Ecto neural progenitor cell (in vitro differentiated cells): Measurements from ENCODE around the gene FAM8A1.

Source experiments
- DNase-seq: peaks from one replicate; pipeline ENCODE4 v3.0.0-alpha.2; 2018; ENCODE audit warnings: low spot score

Gene FAM8A1

GRCh38 chr6:17602888-17603287, 2.8 kb downstream of the FAM8A1 start:
- DNase-seq: no peak

DNA sequence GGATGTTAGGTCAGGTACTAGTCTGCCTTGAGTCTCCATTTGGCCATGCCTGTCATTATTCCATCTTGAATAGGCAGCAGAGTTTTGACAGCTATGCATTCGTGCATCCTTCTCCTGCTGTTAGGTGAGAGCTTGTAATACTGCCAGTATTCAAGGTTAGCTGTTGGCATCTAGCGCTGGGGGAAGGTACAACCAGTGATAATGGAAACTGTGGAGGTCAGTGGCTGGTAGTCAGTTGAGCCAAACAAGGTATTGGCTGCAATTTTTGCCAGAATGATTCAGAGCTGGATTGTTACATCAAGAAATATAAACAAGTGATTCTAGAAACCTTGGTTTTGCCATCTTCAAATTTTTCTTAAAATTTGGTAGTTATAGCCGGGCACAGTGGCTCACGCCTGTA, 6.5 kb downstream of the FAM8A1 start:
- no peak for DNase-seq

- DNase-seq: no peak
Measured at GRCh38 chr6:17610835-17611234, 10.7 kb downstream of the FAM8A1 start.

DNA sequence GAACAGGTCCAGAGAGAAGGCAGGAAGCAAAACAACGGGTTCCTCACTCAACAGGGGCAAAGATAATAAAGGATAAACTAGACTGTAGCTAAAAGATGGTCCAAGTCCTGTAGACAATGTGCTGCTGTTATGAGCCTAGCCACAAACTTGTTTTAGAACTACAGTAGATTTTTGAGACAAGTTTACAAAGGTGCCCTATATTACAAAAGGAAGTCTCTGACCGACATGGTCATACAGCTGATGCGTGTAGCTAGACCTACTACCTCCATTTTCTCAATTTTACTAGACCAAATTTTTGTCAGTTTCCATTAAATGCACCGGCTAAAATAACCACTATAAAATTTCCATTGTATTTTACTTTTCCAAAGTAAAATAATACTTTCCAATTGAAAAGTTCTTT, 11.9 kb downstream of the FAM8A1 start:
- no peak for DNase-seq

DNA sequence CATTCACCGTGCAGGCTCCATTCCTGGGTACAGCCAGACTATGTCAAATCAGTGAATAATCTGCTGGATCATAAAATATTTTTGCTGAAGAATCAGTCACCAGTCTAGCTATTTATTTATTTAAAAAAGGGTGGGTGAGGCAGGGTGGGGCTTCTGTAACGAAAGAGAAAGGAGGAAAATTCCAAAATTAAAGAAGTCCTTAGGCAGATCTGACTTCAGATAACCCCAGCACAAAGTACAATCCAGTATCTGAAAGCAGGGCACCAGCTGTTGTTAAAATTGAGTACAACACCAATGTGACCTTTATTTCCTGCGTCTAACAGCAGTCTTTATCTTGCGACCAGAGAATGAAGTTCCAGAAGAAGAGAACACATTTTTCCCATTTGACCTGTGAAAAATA, 15.7 kb downstream of the FAM8A1 start:
- DNase-seq: no peak

- DNase-seq: no peak
Measured at GRCh38 chr6:17621003-17621402, 20.9 kb downstream of the FAM8A1 start.

GRCh38 chr6:17622144-17622543, 22.0 kb downstream of the FAM8A1 start:
- no peak for DNase-seq

DNA sequence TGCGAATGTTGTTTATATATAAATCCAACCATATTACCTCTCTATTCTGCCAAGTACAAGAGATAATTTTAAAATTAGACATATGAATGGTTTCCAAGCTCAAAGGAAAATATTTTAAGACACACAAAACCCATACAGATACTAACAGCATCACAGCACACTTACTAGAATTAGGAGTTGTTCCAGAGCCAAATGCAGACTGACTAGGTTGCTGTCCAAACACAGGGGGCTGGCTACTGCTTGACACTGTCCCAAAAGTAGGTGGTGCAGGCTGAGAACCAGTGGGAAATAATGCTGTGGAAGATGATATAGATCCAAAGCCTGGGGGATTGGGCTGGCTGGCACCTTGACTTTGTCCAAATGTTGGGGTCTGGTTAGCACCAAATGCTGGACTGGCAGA, 24.3 kb downstream of the FAM8A1 start:
- DNase-seq: no peak

DNA sequence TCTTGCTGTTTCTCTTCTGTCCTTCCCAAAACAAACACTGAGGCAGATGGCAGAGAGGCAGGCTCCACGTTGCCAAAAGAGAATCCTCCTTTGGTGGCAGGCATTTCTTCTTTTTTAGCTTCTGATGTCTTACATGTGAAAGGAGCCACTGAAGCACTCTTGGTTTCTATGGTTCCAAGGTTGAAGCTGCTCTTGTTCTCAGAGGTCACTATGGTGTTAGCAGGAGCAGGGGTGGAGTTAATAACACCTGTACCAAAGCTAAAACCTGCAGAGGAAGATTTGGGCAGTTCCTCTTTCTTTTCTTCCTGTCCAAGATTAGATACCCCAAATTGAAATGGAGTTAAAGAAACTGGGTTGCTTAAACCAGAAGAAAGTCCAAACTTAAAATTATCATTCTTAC, 28.8 kb downstream of the FAM8A1 start:
- DNase-seq: no peak

- no peak for DNase-seq
Measured at GRCh38 chr6:17629824-17630510, 29.9 kb downstream of the FAM8A1 start.

DNA sequence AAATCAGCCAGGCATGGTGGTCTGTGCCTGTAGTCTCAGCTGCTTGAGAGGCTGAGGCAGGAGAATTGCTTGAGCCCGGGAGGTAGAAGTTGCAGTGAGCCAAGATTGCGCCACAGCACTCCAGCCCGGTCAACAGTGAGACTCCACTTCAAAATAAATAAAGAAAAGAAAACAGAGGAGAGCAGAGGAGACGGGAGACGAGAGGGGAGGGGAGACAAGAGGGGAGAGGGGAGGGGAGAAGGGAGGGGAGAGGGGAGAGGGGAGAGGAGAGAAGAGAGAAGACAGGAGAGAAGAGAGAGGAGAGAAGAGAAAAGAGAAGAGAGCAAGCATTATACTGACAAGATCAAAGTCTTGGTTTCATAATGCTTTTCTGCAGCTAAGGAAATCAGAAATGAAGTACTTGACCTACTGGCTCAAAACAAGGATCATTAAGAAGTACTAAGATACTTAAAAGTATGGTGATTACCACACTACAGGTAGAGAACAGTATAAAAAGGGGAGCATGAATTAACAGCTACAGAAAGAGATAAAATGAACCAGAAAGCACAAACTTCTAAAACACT, 30.5 kb downstream of the FAM8A1 start:
- no peak for DNase-seq

GRCh38 chr6:17632934-17633333, 32.8 kb downstream of the FAM8A1 start:
- DNase-seq: no peak

DNA sequence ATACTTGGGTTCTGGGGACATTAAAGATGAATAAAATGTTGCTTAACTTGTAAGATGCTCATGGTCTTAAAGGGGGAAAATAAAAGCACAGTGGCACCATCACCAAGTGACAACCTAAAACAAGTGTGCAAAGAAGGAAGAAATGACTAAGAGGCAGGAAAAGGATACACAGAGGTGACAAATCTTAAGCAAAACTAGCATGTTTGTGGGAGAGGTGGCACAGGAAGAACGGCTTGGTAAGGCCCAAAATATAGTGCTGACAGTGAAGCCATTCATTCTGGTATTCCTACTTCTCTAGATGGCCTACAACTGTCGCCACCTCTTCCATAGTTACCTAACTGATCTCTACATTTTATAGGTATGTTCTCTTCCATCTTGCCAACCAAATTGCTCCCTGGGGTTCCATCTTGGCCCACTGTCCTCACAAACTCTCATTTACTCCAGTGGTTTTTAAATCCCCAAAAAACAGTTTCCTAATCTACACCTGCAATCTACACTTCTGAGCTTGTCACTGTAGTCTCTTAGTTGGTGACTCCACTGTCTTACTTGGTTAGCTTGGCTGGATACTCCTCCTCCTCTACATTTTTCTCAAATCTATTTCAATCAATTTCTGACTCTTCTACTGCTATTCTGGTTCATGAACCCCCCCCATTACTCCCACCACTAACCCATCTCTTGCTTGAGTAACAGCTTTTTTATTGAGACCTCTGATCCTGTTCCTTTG, 33.5 kb downstream of the FAM8A1 start:
- DNase-seq: no peak

DNA sequence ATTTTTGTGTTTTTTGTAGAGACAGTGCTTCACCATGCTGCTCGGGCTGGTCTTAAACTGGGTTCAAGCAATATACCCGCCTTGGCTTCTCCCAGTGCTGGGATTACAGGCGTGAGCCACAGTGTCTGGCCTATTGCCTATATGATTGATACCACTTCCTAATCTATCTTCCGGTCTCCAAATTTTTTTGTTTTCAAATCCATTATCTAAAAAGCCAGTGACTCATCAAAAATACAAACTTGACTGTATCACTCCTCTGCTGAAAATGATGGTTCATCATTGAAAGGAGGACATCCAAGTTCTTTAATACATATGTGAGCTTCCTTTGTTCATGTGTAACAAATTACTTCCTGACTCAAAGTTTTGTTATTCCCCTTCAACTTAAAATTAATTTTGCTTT, 35.5 kb downstream of the FAM8A1 start:
- no peak for DNase-seq

DNA sequence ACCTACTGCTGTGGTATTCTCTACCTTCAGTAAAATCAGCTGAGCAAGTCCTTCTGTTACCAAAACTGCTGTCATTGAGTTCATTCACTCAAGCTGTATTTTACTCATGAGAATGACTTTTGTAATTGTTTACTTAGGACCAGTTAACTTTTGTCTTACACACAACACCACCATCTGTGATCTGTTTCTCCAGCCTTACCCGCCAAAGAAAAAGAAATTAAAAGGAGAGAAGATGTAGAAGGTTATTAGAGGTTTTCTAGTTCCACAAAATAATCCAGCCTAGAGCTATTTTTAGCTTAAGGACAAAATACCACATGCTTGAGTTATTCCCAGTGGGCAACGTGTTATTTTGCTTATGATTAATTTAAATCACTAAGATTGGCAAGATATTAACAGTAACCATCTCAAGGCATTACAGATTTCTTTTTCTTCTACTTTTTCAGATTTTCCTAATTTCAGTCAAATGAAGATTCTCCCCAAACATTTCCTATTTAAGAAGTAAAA, 38.2 kb downstream of the FAM8A1 start:
- DNase-seq: no peak

DNA sequence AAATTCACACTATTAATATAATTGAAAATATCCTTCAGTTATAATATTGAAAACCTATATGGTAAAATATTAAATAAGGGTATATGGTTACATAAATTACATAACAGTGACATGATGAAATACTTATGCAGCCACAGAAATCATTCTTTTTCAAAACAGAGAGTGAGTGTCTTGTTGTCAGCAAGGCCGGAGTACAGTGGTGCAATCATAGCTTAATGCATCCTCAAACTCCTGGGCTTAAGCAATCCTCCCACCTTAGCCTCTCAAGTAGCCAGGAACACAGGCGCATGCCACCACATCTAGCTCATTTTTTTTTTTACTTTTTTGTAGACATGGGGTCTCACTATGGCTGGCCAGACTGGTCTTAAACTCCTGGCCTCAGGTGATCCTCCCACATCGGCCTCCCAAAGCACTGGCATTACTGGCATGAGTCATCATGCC, 40.4 kb downstream of the FAM8A1 start:
- no peak for DNase-seq

- DNase-seq: no peak
Measured at GRCh38 chr6:17648745-17649144, 48.6 kb downstream of the FAM8A1 start.

DNA sequence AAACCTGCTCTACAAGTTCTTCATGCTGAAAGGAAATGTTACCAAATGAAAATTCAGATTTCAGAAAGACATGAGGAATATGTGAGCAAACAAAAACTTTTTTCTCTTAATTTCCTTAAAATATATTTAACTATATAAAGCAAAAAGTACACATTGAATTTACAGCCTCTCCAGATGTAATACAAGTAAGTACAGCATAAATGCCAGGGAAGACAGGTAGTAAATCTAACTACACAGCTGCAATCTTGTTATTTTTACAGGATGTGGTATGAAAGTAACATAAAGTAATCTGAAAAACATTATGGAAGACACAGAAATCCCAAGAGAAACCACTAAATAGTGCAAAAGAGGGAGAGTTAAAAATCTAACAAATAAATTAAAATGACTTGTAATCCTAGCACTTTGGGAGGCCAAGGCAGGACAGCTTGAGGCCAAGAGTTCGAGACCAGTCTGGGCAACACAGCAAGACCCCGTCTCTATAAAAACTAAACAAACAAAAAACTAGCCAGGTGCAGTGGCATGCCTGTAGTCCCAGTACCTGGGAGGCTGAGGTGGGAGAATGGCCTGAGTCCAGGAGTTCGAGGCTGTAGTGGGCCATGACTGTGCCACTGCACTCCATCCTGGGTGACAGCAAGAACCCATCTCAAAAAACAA, 50.7 kb downstream of the FAM8A1 start:
- no peak for DNase-seq

DNA sequence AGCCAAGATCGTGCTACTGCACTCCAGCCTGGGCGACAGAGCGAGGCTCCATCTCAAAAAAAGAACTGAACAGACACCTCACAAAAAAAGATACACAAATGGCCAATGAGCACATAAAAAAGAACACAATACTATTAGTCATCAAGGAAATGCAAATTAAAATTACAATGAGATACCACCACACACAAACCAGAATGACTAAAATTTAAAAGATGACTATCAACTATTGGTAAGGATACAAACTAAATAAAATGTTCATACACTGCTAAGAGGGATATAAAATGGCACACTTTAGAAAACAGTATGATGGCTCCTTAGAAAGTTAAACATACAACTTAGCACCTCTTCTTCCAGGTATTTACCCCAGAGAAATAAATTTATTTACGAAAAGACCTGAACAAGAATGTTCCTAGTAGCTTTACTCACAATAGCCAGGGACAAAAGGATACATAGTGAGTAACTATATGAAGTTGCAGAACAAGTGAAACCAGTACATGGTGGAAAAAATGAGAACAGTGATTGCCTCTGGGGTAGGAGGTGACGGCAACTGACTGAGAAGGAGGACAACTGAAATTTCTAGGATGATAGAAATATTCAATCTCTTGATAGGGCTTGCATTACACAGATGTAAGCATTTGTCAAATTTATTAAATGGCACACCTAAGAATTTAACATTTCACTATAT, 53.2 kb downstream of the FAM8A1 start:
- no peak for DNase-seq

- DNase-seq: no peak
Measured at GRCh38 chr6:17656092-17656491, 56.0 kb downstream of the FAM8A1 start.

DNA sequence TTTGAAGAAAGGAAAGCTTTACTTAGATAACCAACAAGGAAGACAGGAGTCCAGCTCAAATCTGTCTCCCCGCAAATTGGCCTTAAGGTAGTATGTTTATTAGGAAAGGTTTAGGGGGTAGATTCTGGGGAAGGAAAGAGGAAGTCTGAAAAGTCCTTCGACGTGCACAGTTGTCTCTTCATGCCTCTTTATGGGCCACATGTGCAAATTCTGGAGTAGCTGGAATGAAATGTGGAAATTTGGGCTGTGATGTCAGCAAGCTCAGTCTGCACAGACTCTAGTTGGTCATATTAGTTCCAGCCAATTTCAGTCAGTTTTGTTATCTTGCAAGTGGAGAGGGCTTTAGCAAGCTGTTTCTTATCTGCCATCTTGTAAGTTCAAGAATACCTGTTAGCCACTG, 56.5 kb downstream of the FAM8A1 start:
- DNase-seq: no peak
